ENCODE data around the gene SERPINA6.

SERPINA6 gene

GRCh38 chr14:94321421-94322271 lies 1.5 kb downstream of the SERPINA6 start:
- Histone ChIP-seq H3K9me3 (ENCODE audit: insufficient read depth, low read length, severe bottlenecking) (no peaks in the 10 kb centered on the region), H4K20me1 (ENCODE audit: insufficient read depth, low read length) (no peaks in the 10 kb centered on the region), H3K4me2 (ENCODE audit: insufficient read depth, low read length) (no peak overlapping the region), H3K4me1 (ENCODE audit: insufficient read depth, low read length) (no peaks in the 10 kb centered on the region), H3K27ac (ENCODE audit: low read length) (no peak overlapping the region), H2AFZ (ENCODE audit: low read depth, low read length) (no peak overlapping the region), H3K9ac (ENCODE audit: low read depth, low read length) (no peak overlapping the region), H3K79me2 (ENCODE audit: insufficient read depth, low read length) (no peaks in the 10 kb centered on the region), H3K36me3 (ENCODE audit: insufficient read depth, low read length) (no peaks in the 10 kb centered on the region), H3K4me3 (ENCODE audit: low read depth in 1 of 2, low read length in 2 of 2) (no peak overlapping the region), H3K27me3 (ENCODE audit: insufficient read depth, low read length, poor library complexity) (peaks cover 3% of the 10 kb centered on the region)
- no peak for TF ChIP-seq CTCF (IDR thresholded peaks at IDR 0.05; ENCODE audit: borderline replicate concordance, extremely low read depth, low read length, poor library complexity, severe bottlenecking)
- TF ChIP-seq EZH2 (IDR thresholded peaks at IDR 0.05; ENCODE audit: borderline replicate concordance, low read depth, low read length, severe bottlenecking): no peak
- no peak for DNase-seq
- no peak for ATAC-seq (ENCODE audit: insufficient read depth, low read depth)

- H3K9ac ChIP-seq (ENCODE audit: low read depth, low read length): no peak overlapping the region
- H3K4me1 ChIP-seq (ENCODE audit: insufficient read depth, low read length): no peaks in the 10 kb centered on the region
- ATAC-seq (ENCODE audit: insufficient read depth, low read depth) (no peak), DNase-seq (no peak)
- H4K20me1 ChIP-seq (ENCODE audit: insufficient read depth, low read length): no peaks in the 10 kb centered on the region
- H3K9me3 ChIP-seq (ENCODE audit: insufficient read depth, low read length, severe bottlenecking): no peaks in the 10 kb centered on the region
- no peak overlapping the region for H3K27ac ChIP-seq (ENCODE audit: low read length)
- TF ChIP-seq CTCF (IDR thresholded peaks at IDR 0.05; ENCODE audit: borderline replicate concordance, extremely low read depth, low read length, poor library complexity, severe bottlenecking) (no peak), EZH2 (IDR thresholded peaks at IDR 0.05; ENCODE audit: borderline replicate concordance, low read depth, low read length, severe bottlenecking) (no peak)
- H3K4me2 ChIP-seq (ENCODE audit: insufficient read depth, low read length): no peak overlapping the region
- H3K36me3 ChIP-seq (ENCODE audit: insufficient read depth, low read length): no peaks in the 10 kb centered on the region
- no peak overlapping the region for H3K4me3 ChIP-seq (ENCODE audit: low read depth in 1 of 2, low read length in 2 of 2)
- H3K27me3 ChIP-seq (ENCODE audit: insufficient read depth, low read length, poor library complexity): peaks cover 3% of the 10 kb centered on the region
- H2AFZ ChIP-seq (ENCODE audit: low read depth, low read length): no peak overlapping the region
- no peaks in the 10 kb centered on the region for H3K79me2 ChIP-seq (ENCODE audit: insufficient read depth, low read length)
Measured at GRCh38 chr14:94320243-94320642, 2.9 kb downstream of the SERPINA6 start.

GRCh38 chr14:94317259-94317658 lies 5.9 kb downstream of the SERPINA6 start:
- H3K4me1 ChIP-seq (ENCODE audit: insufficient read depth, low read length): no peaks in the 10 kb centered on the region
- TF ChIP-seq EZH2 (IDR thresholded peaks at IDR 0.05; ENCODE audit: borderline replicate concordance, low read depth, low read length, severe bottlenecking) (no peak), CTCF (IDR thresholded peaks at IDR 0.05; ENCODE audit: borderline replicate concordance, extremely low read depth, low read length, poor library complexity, severe bottlenecking) (no peak)

More at GRCh38 chr14:94317259-94317658, 5.9 kb downstream of the SERPINA6 start:
- ATAC-seq (ENCODE audit: insufficient read depth, low read depth) (no peak), DNase-seq (no peak)
- no peaks in the 10 kb centered on the region for H3K9me3 ChIP-seq (ENCODE audit: insufficient read depth, low read length, severe bottlenecking)
- H3K9ac ChIP-seq (ENCODE audit: low read depth, low read length): no peak overlapping the region
- no peak overlapping the region for H3K4me3 ChIP-seq (ENCODE audit: low read depth in 1 of 2, low read length in 2 of 2)
- no peak overlapping the region for H2AFZ ChIP-seq (ENCODE audit: low read depth, low read length)
- peaks cover 3% of the 10 kb centered on the region for H3K27me3 ChIP-seq (ENCODE audit: insufficient read depth, low read length, poor library complexity)
- H3K79me2 ChIP-seq (ENCODE audit: insufficient read depth, low read length): no peaks in the 10 kb centered on the region
- no peaks in the 10 kb centered on the region; the same call in 1 of the 2 replicates for H4K20me1 ChIP-seq (ENCODE audit: insufficient read depth, low read length)
- no peak overlapping the region for H3K27ac ChIP-seq (ENCODE audit: low read length)
- H3K4me2 ChIP-seq (ENCODE audit: insufficient read depth, low read length): no peak overlapping the region
- no peaks in the 10 kb centered on the region for H3K36me3 ChIP-seq (ENCODE audit: insufficient read depth, low read length)

All from DND-41 (cell line).